Gastrocnemius medialis (tissue), 4 donors: ENCODE data around the gene EFCAB11. TPM values are rescaled to one million over a fixed set of nuclear protein-coding genes. Genes with fewer than 3 reads are reported as not detected.

Experiments
- ATAC-seq, 2 donors: fragments of 150-250 bp; one replicate each; pipeline ENCODE4 v1.9.1; 2016
- DNase-seq, 2 donors: peaks; one replicate each; pipeline ENCODE4 v3.0.0-alpha.2; 2019
- H3K27ac ChIP-seq, 4 donors: fragments of 200-600 bp; sonication (generic); 1 replicate in 1 of 4; 2 replicates in 3 of 4; pipeline ENCODE4 v1.5.1; 2016 to 2018; ENCODE audit warnings: mild to moderate bottlenecking in 2 of 4, moderate library complexity in 1 of 4
- H3K27me3 ChIP-seq, 3 donors: fragments of 200-600 bp; sonication (generic) in 2 of 3; 1 replicate in 1 of 3; 2 replicates in 2 of 3; pipeline versions ENCODE4 v1.5.1 to v1.6.0; 2016 to 2019; ENCODE audit warnings: mild to moderate bottlenecking in 1 of 3, moderate library complexity in 1 of 3
- H3K36me3 ChIP-seq, 2 donors: fragments of 200-600 bp; sonication (generic) in 1 of 2; one replicate each; pipeline ENCODE4 v1.5.1; 2017 to 2018
- H3K4me1 ChIP-seq, 2 donors: fragments of 200-600 bp; sonication (generic) in 1 of 2; one replicate each; pipeline ENCODE4 v1.5.1; 2016 to 2017; ENCODE audit warnings: mild to moderate bottlenecking in 2 of 2
- H3K4me3 ChIP-seq, 4 donors: fragments of 200-600 bp; sonication (generic) in 3 of 4; 1 replicate in 1 of 4; 2 replicates in 3 of 4; pipeline ENCODE4 v1.5.1; 2016 to 2019; ENCODE audit warnings: mild to moderate bottlenecking in 2 of 4
- H3K9me3 ChIP-seq, 3 donors: fragments of 200-600 bp; sonication (generic) in 2 of 3; 1 replicate in 1 of 3; 2 replicates in 2 of 3; pipeline ENCODE4 v1.5.1; 2016 to 2019
- POLR2A ChIP-seq, 2 donors: fragments of 450-650 bp; IDR thresholded peaks; one replicate each; pipeline ENCODE4 v1.6.1; 2017; ENCODE audit warnings: antibody characterized with exemption in 2 of 2, mild to moderate bottlenecking in 2 of 2, moderate library complexity in 2 of 2
- in situ Hi-C, 4 donors: fragments of 200-750 bp; cut with MboI; loops; one replicate each; pipeline versions ENCODE4 v1.15.0 to v1.8.0; 2017; ENCODE audit warnings: low sequenced_read_pairs in 4 of 4
- intact Hi-C: fragments of 100-400 bp; cut with DNase I; formaldehyde crosslinking; loops from one replicate; pipeline ENCODE4 v1.15.1; 2023; ENCODE audit warnings: low total_unique reads
- total RNA-seq, 4 donors: library from RNA; depleted of rRNA; stranded (reverse); fragments of >200 nt; gene quantifications; one replicate each; pipeline versions ENCODE4 v1.1.0 to v1.2.3, GENCODE V29; 2016
- TF ChIP-seq, protein P1 (sequence below), 5 experiments: fragments of 450-650 bp in 3 of 5; fragments of 200-600 bp in 2 of 5; sonication (generic) in 2 of 5; IDR thresholded peaks in 4 of 5; conservative IDR thresholded peaks in 1 of 5; 1 replicate in 4 of 5; 2 replicates in 1 of 5; pipeline ENCODE4 v1.5.1; 2016 to 2019; ENCODE audit warnings: antibody characterized with exemption in 5 of 5, mild to moderate bottlenecking in 3 of 5, moderate library complexity in 3 of 5

EFCAB11 gene
- total RNA-seq, 4 donors from 2014 or later: 0.69 to 1.6 (median 1.6) TPM

- Histone ChIP-seq H3K27ac (no peak overlapping the region), H3K27me3 (no peaks in the 10 kb centered on the region), H3K36me3 (no peaks in the 10 kb centered on the region), H3K4me1 (peaks cover 4 to 6% of the 10 kb centered on the region in 2 donors), H3K4me3 (no peak overlapping the region), H3K9me3 (no peaks in the 10 kb centered on the region)
- TF ChIP-seq POLR2A (IDR thresholded peaks at IDR 0.05): no peak
- TF ChIP-seq, protein P1, sequence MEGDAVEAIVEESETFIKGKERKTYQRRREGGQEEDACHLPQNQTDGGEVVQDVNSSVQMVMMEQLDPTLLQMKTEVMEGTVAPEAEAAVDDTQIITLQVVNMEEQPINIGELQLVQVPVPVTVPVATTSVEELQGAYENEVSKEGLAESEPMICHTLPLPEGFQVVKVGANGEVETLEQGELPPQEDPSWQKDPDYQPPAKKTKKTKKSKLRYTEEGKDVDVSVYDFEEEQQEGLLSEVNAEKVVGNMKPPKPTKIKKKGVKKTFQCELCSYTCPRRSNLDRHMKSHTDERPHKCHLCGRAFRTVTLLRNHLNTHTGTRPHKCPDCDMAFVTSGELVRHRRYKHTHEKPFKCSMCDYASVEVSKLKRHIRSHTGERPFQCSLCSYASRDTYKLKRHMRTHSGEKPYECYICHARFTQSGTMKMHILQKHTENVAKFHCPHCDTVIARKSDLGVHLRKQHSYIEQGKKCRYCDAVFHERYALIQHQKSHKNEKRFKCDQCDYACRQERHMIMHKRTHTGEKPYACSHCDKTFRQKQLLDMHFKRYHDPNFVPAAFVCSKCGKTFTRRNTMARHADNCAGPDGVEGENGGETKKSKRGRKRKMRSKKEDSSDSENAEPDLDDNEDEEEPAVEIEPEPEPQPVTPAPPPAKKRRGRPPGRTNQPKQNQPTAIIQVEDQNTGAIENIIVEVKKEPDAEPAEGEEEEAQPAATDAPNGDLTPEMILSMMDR (IDR thresholded peaks at IDR 0.05 in 4 of 5, conservative IDR thresholded peaks at IDR 0.05 in 1 of 5): no peak
- ATAC-seq (no peak), DNase-seq (no peak)
- intact Hi-C loops (loop anchor here (10.0 kb wide), 2 partner anchors 93 to 383 kb away; partner anchors contain the start of gene FOXN3), in situ Hi-C loops (no loop called here)
Observed at GRCh38 chr14:89798212-89798773, 156.2 kb downstream of the EFCAB11 start.

DNA sequence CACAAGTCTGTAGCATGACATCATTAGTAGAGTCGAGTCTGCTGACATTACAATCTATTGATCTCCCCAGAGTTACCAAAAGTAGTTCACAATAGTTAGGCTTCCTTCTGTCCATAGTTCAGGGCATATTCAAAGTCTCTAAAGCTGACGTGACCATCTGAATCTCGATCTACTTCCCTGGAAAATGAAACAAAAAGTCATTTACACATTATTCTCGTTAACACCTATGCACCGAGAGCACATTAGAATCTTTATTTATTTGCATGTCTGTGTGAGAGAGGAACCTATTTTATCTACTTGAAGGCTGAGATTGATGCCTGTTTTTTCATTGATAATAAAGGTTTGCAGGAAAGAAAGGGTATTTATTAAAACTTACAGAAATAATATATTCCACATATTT lies 157.4 kb downstream of the EFCAB11 start:
- H3K4me1 ChIP-seq: peaks cover 14 to 15% of the 10 kb centered on the region in 2 donors
- no peaks in the 10 kb centered on the region for H3K27me3 ChIP-seq
- H3K9me3 ChIP-seq: no peaks in the 10 kb centered on the region
- intact Hi-C loops (loop anchor here (10.0 kb wide), 2 partner anchors 92 to 382 kb away; partner anchors contain the start of gene FOXN3), in situ Hi-C loops (no loop called here)
- DNase-seq (no peak), ATAC-seq (no peak)
- H3K4me3 ChIP-seq: no peak overlapping the region
- no peak overlapping the region for H3K27ac ChIP-seq
- no peaks in the 10 kb centered on the region for H3K36me3 ChIP-seq
- no peak for TF ChIP-seq POLR2A (IDR thresholded peaks at IDR 0.05)
- TF ChIP-seq, protein P1 (IDR thresholded peaks at IDR 0.05 in 4 of 5, conservative IDR thresholded peaks at IDR 0.05 in 1 of 5): no peak

GRCh38 chr14:89794096-89794495 lies 160.4 kb downstream of the EFCAB11 start:
- H3K36me3 ChIP-seq: no peaks in the 10 kb centered on the region
- in situ Hi-C loops (no loop called here), intact Hi-C loops (loop anchor here (5.0 to 10.0 kb wide), 3 partner anchors 89 to 379 kb away; partner anchors contain the start of gene FOXN3)
- peak overlapping the region; percentile 81 to 91 (median 89) for H3K27ac ChIP-seq
- no peak for TF ChIP-seq POLR2A (IDR thresholded peaks at IDR 0.05)
- TF ChIP-seq, protein P1 (IDR thresholded peaks at IDR 0.05 in 4 of 5, conservative IDR thresholded peaks at IDR 0.05 in 1 of 5): no peak
- peak; percentile 22 to 74 for DNase-seq
- H3K4me3 ChIP-seq: no peak overlapping the region
- no peaks in the 10 kb centered on the region for H3K27me3 ChIP-seq
- no peaks in the 10 kb centered on the region for H3K9me3 ChIP-seq
- H3K4me1 ChIP-seq: peaks cover 18 to 26% of the 10 kb centered on the region in 2 donors
- no peak for ATAC-seq

DNA sequence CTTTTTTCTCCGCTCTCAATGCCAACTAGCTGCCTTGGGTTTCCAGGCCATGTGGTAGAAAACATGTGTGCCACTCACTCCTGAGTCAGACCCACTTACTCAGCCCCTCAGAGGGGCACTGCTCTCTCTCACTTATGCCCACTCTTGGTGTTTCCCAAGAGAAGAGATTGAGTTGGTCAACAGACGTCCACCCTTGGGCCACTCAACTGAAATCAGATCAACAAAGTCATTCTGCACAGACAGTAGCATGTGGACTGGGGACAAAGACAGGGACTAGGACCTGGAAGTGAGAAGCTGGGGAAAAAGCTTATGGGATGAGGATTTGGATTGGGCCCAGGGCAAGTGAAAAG lies 161.2 kb downstream of the EFCAB11 start:
- ATAC-seq: peak in 1 of 2 donors; percentile 59

More for the DNA sequence above, 161.2 kb downstream of the EFCAB11 start:
- no peak for DNase-seq
- in situ Hi-C loops (no loop called here), intact Hi-C loops (loop anchor here (1.0 to 10.0 kb wide), 4 partner anchors 89 to 752 kb away; partner anchors contain the start of gene FOXN3)
- Histone ChIP-seq H3K9me3 (no peaks in the 10 kb centered on the region), H3K36me3 (no peaks in the 10 kb centered on the region), H3K27ac (peak overlapping the region; percentile 81 to 91 (median 89)), H3K27me3 (no peaks in the 10 kb centered on the region), H3K4me1 (peaks cover 18 to 26% of the 10 kb centered on the region in 2 donors), H3K4me3 (no peak overlapping the region)
- TF ChIP-seq POLR2A (IDR thresholded peaks at IDR 0.05): no peak
- TF ChIP-seq, protein P1 (IDR thresholded peaks at IDR 0.05 in 4 of 5, conservative IDR thresholded peaks at IDR 0.05 in 1 of 5): no peak
